Kidney epithelial cell (primary cell): ENCODE data around the gene UFSP2. TPM values are rescaled to one million over a fixed set of nuclear protein-coding genes. Genes with fewer than 3 reads are reported as not detected.
"Not testable (repeated sequence)": the region's sequence is repeated elsewhere in the genome, so short reads cannot be mapped to it uniquely, and the experiment has no call there.

Source experiments
- DNase-seq: peaks from one replicate; pipeline ENCODE4 v3.0.0-alpha.2; 2010; ENCODE audit warnings: low read depth
- H3K27me3 ChIP-seq: 2 replicates; pipeline ENCODE4 v1.6.0; 2011; ENCODE audit warnings: low read length; ENCODE audit not compliant: control insufficient read depth, insufficient read depth
- H3K36me3 ChIP-seq: 2 replicates; pipeline ENCODE4 v1.5.1; 2011; ENCODE audit warnings: low read length; ENCODE audit not compliant: control insufficient read depth, insufficient read depth
- H3K4me3 ChIP-seq: 2 replicates; pipeline ENCODE4 v1.5.1; 2011; ENCODE audit warnings: low read depth, mild to moderate bottlenecking, control low read depth, low read length
- total RNA-seq: library from RNA; depleted of rRNA; stranded (reverse); fragments of >200 nt; gene quantifications from 2 replicates; pipeline ENCODE4 v1.2.3, GENCODE V29; 2015
- TF ChIP-seq, protein P1 (sequence below): IDR thresholded peaks from 2 replicates; pipeline ENCODE4 v1.5.1; 2011; ENCODE audit warnings: mild to moderate bottlenecking, moderate library complexity, low read length, control low read depth, inconsistent platforms; ENCODE audit not compliant: insufficient read depth, poor library complexity, severe bottlenecking

The UFSP2 gene
- total RNA-seq, 1 donor from 2014 or later: 37.9 TPM

DNA sequence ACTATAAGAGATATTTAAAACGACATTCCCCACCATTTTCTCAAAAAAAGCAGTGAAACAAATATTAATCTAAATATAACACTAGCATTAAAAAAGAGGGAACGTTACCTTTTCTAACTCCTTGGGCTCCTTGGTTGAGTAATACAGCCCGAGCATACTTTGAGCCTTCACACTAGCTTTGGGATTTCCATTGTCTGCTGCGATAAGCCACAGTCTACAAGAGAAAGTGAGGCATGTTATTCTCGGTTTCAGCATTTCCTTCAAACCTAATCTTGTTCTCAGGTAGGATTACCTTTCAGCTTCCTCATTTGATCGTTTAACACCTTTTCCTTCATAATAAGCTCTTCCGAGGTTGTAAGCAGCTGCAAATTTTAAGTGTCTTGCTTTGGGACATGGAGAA, 51.7 kb downstream of the UFSP2 start:
- H3K27me3 ChIP-seq: no peaks in the 10 kb centered on the region
- TF ChIP-seq, protein P1, sequence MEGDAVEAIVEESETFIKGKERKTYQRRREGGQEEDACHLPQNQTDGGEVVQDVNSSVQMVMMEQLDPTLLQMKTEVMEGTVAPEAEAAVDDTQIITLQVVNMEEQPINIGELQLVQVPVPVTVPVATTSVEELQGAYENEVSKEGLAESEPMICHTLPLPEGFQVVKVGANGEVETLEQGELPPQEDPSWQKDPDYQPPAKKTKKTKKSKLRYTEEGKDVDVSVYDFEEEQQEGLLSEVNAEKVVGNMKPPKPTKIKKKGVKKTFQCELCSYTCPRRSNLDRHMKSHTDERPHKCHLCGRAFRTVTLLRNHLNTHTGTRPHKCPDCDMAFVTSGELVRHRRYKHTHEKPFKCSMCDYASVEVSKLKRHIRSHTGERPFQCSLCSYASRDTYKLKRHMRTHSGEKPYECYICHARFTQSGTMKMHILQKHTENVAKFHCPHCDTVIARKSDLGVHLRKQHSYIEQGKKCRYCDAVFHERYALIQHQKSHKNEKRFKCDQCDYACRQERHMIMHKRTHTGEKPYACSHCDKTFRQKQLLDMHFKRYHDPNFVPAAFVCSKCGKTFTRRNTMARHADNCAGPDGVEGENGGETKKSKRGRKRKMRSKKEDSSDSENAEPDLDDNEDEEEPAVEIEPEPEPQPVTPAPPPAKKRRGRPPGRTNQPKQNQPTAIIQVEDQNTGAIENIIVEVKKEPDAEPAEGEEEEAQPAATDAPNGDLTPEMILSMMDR: no peak
- H3K4me3 ChIP-seq: no peak overlapping the region
- DNase-seq: no peak
- no peaks in the 10 kb centered on the region for H3K36me3 ChIP-seq

DNA sequence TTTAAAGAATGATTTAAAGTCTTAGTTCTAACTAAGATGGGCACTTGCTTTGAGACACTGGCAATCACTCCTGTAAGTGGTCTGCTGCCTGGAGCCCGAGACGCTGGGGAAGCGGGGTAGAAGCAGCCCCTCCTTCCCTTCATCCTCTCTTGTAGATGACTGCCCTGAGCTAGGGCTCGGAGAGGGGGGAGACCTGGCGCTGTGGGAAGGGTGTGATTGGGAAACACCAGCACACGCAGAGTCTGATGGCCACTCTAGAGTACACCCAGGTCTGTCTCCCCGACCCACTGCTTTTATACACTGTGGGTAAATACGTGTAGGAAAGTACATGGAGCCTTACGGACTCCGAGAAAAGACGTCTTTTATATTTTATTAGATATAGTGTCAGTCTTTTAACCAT, 54.1 kb downstream of the UFSP2 start:
- H3K4me3 ChIP-seq: no peak overlapping the region
- H3K36me3 ChIP-seq: no peaks in the 10 kb centered on the region
- TF ChIP-seq, protein P1: no peak
- no peak for DNase-seq
- no peaks in the 10 kb centered on the region for H3K27me3 ChIP-seq

DNA sequence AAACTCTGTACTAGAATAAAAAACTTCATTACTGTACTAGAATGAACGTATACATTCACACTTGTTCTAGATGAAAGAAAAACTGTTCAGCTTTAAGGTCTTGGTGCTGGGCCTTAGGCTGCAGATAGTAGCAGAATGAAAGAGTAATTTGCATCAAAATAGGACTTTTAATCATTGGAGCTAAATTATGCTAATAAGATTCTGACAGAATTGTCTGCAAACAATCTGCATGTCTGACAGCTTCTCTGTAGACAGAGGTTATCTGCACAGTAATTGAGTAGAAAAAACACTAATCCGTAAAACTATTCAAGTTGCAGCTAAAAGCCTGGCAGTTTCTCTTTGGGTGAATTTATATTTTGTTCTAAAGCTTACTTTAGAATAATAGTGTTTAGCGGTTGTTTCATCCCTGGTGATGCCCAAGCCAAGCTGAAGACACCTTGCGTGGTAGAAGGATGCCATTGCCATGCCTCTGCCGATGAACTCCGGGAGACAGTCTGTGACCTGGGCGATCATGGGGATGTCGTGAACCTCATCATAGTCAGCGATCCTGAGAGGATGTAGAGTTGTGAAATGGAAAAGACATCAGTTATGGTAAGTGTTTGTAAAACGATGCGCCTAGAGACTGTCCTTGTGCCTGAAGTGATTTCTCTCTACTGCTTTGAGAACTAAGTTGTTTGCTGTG, 55.4 kb downstream of the UFSP2 start:
- no peaks in the 10 kb centered on the region for H3K36me3 ChIP-seq
- H3K27me3 ChIP-seq: no peaks in the 10 kb centered on the region
- TF ChIP-seq, protein P1: no peak
- H3K4me3 ChIP-seq: no peak overlapping the region
- no peak for DNase-seq

DNA sequence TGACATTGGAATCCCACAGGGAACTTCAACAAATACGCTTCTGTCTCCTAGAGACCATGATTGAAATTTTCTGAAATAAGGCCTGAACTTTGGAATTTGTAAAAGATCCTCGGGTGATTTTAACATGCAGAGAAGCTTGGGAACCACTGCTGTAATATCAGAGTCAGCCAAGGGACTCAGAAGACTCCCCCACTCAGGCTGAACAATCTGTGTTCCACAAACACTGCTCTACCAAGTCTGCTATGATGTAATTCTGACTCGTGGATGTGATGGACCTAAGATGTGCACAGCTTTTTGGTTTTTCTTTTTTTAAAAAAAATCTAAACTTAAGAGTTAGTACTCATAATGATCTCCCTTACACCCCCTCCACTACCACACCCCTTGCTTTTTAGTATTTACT, 56.0 kb downstream of the UFSP2 start:
- Histone ChIP-seq H3K4me3 (no peak overlapping the region), H3K27me3 (no peaks in the 10 kb centered on the region), H3K36me3 (no peaks in the 10 kb centered on the region)
- no peak for DNase-seq
- TF ChIP-seq, protein P1: no peak

DNA sequence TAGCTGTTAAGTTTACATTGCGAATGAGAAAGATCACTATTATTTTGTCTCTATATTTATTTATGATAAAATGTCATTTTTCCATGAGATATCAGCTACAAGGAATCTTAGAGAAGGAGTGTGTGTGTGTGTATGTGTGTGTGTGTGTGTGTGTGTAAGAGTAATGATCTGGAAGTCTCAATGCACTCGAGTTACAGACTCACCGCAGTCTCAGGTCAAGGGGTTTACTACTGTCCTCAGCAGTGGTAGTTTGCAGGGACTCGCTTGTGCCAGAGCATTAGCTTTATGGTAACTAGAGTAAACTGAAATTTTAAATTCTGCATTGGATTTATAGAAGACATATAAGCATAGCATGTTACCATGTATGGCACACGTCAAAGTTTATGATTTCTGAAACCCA, 60.9 kb downstream of the UFSP2 start:
- Histone ChIP-seq H3K36me3 (no peaks in the 10 kb centered on the region), H3K4me3 (no peak overlapping the region), H3K27me3 (no peaks in the 10 kb centered on the region)
- no peak for DNase-seq
- TF ChIP-seq, protein P1: no peak

DNA sequence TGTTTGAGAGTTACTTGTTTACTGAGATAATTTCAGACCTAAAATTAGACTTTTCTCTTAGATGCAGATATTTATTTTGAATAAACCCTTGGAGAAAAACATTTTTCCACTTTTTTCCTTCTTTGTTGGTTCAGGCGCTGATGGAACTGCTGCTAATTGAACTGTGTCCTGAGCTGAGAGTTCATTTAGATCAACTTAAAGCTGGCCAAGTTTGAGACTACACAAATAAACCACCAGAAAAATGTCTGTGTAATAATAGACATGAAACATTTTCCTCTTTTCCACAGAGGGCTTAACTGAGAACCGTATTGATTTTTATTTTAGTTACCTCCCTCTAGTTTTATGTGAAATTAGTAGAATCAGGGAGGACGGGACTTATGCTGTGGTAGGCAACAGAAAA, 62.5 kb downstream of the UFSP2 start:
- no peak overlapping the region for H3K4me3 ChIP-seq
- no peak for DNase-seq
- H3K27me3 ChIP-seq: no peaks in the 10 kb centered on the region
- no peaks in the 10 kb centered on the region for H3K36me3 ChIP-seq
- TF ChIP-seq, protein P1: no peak

DNA sequence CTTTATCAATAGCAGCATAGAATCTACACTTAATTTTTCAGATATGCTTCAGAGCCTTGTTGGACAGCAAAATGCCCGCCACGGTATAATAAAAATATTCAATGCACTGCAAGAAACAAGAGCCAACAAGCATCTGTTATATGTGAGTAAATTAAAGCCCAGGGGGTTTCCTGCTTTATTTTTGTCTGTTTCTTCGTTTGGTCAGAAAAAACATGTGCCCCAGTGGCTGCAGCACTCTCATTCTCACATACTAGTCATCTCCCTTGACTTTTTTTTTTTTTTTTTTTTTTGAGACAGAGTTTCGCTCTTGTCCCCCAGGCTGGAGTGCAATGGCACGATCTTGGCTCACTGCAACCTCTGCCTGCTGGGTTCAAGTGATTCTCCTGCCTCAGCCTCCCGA, 63.2 kb downstream of the UFSP2 start:
- H3K27me3 ChIP-seq, H3K4me3 ChIP-seq, H3K36me3 ChIP-seq, DNase-seq: not testable (repeated sequence)
